Lower leg skin (tissue), 3 donors: ENCODE measurements around the gene INSRR.

Experiments used
- CTCF ChIP-seq, 3 donors: fragments of 450-650 bp; IDR thresholded peaks; one replicate each; pipeline ENCODE4 v1.5.1; 2016; ENCODE audit warnings: antibody characterized with exemption in 3 of 3, mild to moderate bottlenecking in 3 of 3, moderate library complexity in 2 of 3
- POLR2A ChIP-seq, 2 donors: fragments of 450-650 bp; IDR thresholded peaks; one replicate each; pipeline ENCODE4 v1.6.1; 2016 to 2017; ENCODE audit warnings: antibody characterized with exemption in 2 of 2, mild to moderate bottlenecking in 1 of 2, moderate library complexity in 1 of 2

DNA sequence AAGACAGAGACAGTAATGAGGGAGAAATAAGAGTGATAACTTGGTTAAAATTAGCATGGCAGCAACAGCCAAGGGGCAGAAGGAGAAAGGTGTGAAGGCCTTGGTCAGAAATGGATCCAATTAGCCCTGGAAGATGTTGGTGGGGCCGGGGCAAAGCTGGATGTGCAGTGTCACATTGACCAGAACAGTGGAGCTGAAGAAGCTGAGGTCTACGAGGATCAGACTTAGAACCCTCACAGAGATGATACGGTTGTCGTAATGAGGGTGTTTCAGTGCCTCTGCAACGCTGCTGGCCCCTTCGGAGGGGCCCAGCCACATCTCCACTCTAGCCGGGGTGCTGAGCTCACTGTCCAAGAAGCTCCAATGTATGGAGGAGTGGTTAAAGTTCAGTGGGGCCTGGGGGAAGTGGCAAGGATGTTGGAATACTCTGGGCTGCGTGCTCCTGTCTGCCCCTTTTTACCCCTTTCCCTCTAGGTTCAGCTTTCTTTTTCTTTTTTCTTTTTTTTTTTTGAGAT lies 56.4 kb downstream of the INSRR start:
- TF ChIP-seq POLR2A (IDR thresholded peaks at IDR 0.05), result no peak
- TF ChIP-seq CTCF (IDR thresholded peaks at IDR 0.05), result no peak
